Karpas-422 (cell line): Measurements from ENCODE around the gene ANKRD34A. TPM values are rescaled to one million over a fixed set of nuclear protein-coding genes. Genes with fewer than 3 reads are reported as not detected.

Experiments
- DNase-seq: peaks from one replicate; pipeline ENCODE4 v3.0.0-alpha.2; 2015
- H2AFZ ChIP-seq: fragments of 200-600 bp; sonication (generic); 2 replicates; pipeline ENCODE4 v1.6.1; 2014; ENCODE audit warnings: antibody characterized with exemption, low read length, mixed read lengths
- H3K27ac ChIP-seq: fragments of 200-600 bp; sonication (generic); 2 replicates; pipeline ENCODE4 v1.5.1; 2014; ENCODE audit warnings: mild to moderate bottlenecking, low read length, moderate library complexity
- H3K27me3 ChIP-seq: fragments of 200-600 bp; sonication (generic); 2 replicates; pipeline ENCODE4 v1.6.1; 2014; ENCODE audit warnings: low read length, mixed read lengths
- H3K36me3 ChIP-seq: fragments of 200-600 bp; sonication (generic); 2 replicates; pipeline ENCODE4 v1.6.1; 2014; ENCODE audit warnings: low read length, mixed read lengths; ENCODE audit not compliant: insufficient read depth
- H3K4me1 ChIP-seq: fragments of 200-600 bp; sonication (generic); 2 replicates; pipeline ENCODE4 v1.6.1; 2014; ENCODE audit warnings: mild to moderate bottlenecking, low read length, mixed read lengths
- H3K4me2 ChIP-seq: fragments of 200-600 bp; sonication (generic); 2 replicates; pipeline ENCODE4 v1.6.1; 2014; ENCODE audit warnings: low read length, low read depth, mild to moderate bottlenecking; ENCODE audit not compliant: poor library complexity, severe bottlenecking
- H3K4me3 ChIP-seq: fragments of 200-600 bp; sonication (generic); 2 replicates; pipeline ENCODE4 v1.5.1; 2014; ENCODE audit warnings: mild to moderate bottlenecking, antibody characterized with exemption, low read length, mixed read lengths
- H3K79me2 ChIP-seq: fragments of 200-600 bp; sonication (generic); 2 replicates; pipeline ENCODE4 v1.6.1; 2014; ENCODE audit warnings: mild to moderate bottlenecking, low read length, mixed read lengths
- H3K9ac ChIP-seq: fragments of 200-600 bp; sonication (generic); 2 replicates; pipeline ENCODE4 v1.6.0; 2014; ENCODE audit warnings: low read length
- H3K9me2 ChIP-seq: fragments of 200-600 bp; sonication (generic), shearing (Covaris generic); replicated peaks from 2 replicates; pipeline ENCODE4 v1.6.0; 2014; ENCODE audit warnings: mild to moderate bottlenecking, low read length, moderate library complexity; ENCODE audit not compliant: insufficient read depth
- H3K9me3 ChIP-seq: fragments of 300-700, 200-600 bp; sonication (generic); 2 replicates; pipeline ENCODE4 v1.6.1; 2014; ENCODE audit warnings: low read length, mixed read lengths
- H4K20me1 ChIP-seq: fragments of 200-600 bp; sonication (generic); 2 replicates; pipeline ENCODE4 v1.6.1; 2014; ENCODE audit warnings: mild to moderate bottlenecking, antibody characterized with exemption, low read length, low read depth; ENCODE audit not compliant: insufficient read depth
- total RNA-seq: library from RNA; depleted of rRNA; stranded (reverse); fragments of >200 nt; shearing (Covaris generic); gene quantifications from 2 replicates; pipeline ENCODE4 v1.2.3, GENCODE V29; 2014; ENCODE audit warnings: low replicate concordance

The ANKRD34A gene
- total RNA-seq, 1 experiment from 2014 or later, result 9.0 TPM

- H4K20me1 ChIP-seq, result no peaks in the 10 kb centered on the region
- peaks cover 41% of the 10 kb centered on the region for H3K36me3 ChIP-seq
- H3K27me3 ChIP-seq, result no peaks in the 10 kb centered on the region
- no peak for DNase-seq
- H3K4me2 ChIP-seq, result no peak overlapping the region
- H3K9me3 ChIP-seq, result no peaks in the 10 kb centered on the region
- H3K4me3 ChIP-seq, result no peak overlapping the region
- no peak overlapping the region for H3K27ac ChIP-seq
- H2AFZ ChIP-seq, result no peak overlapping the region
- no peak overlapping the region for H3K9ac ChIP-seq
- peaks cover 96% of the 10 kb centered on the region for H3K79me2 ChIP-seq
- H3K4me1 ChIP-seq, result peaks cover 47% of the 10 kb centered on the region
- no peaks in the 10 kb centered on the region for H3K9me2 ChIP-seq
These were observed 11.5 kb downstream of the ANKRD34A start for GRCh38 chr1:145952903-145953302.

GRCh38 chr1:145951526-145951925 is 12.8 kb downstream of the ANKRD34A start:
- Histone ChIP-seq H3K4me2 (no peak overlapping the region), H3K27me3 (no peaks in the 10 kb centered on the region), H3K36me3 (peaks cover 51% of the 10 kb centered on the region), H3K27ac (no peak overlapping the region), H3K9ac (no peak overlapping the region), H3K4me1 (peaks cover 45% of the 10 kb centered on the region), H3K79me2 (peaks cover 100% of the 10 kb centered on the region), H3K9me3 (no peaks in the 10 kb centered on the region), H3K4me3 (no peak overlapping the region), H2AFZ (no peak overlapping the region), H3K9me2 (no peaks in the 10 kb centered on the region), H4K20me1 (no peaks in the 10 kb centered on the region)
- no peak for DNase-seq

GRCh38 chr1:145949219-145949618 is 15.2 kb downstream of the ANKRD34A start:
- Histone ChIP-seq H3K4me1 (peaks cover 22% of the 10 kb centered on the region), H3K4me3 (no peak overlapping the region), H3K4me2 (no peak overlapping the region), H3K27ac (peak overlapping the region; percentile 23; the same call in 1 of the 2 replicates), H4K20me1 (no peaks in the 10 kb centered on the region), H3K9ac (no peak overlapping the region), H2AFZ (no peak overlapping the region), H3K9me2 (no peaks in the 10 kb centered on the region), H3K9me3 (no peaks in the 10 kb centered on the region), H3K27me3 (no peaks in the 10 kb centered on the region), H3K79me2 (peaks cover 93% of the 10 kb centered on the region), H3K36me3 (peaks cover 34% of the 10 kb centered on the region)
- DNase-seq, result no peak

- no peak overlapping the region for H3K4me3 ChIP-seq
- H3K9ac ChIP-seq, result no peak overlapping the region
- H3K4me2 ChIP-seq, result no peak overlapping the region
- H3K9me3 ChIP-seq, result no peaks in the 10 kb centered on the region
- no peak overlapping the region for H3K27ac ChIP-seq
- DNase-seq, result no peak
- no peaks in the 10 kb centered on the region for H3K27me3 ChIP-seq
- H3K79me2 ChIP-seq, result peaks cover 89% of the 10 kb centered on the region
- H3K4me1 ChIP-seq, result peaks cover 18% of the 10 kb centered on the region
- peaks cover 34% of the 10 kb centered on the region for H3K36me3 ChIP-seq
- H4K20me1 ChIP-seq, result no peaks in the 10 kb centered on the region
- H2AFZ ChIP-seq, result no peak overlapping the region
- H3K9me2 ChIP-seq, result no peaks in the 10 kb centered on the region
These were observed 16.8 kb downstream of the ANKRD34A start for GRCh38 chr1:145947551-145947950.

GRCh38 chr1:145946477-145946986 is 17.8 kb downstream of the ANKRD34A start:
- Histone ChIP-seq H3K4me2 (no peak overlapping the region), H2AFZ (no peak overlapping the region), H3K9ac (no peak overlapping the region), H4K20me1 (no peaks in the 10 kb centered on the region), H3K9me2 (no peaks in the 10 kb centered on the region), H3K79me2 (peaks cover 85% of the 10 kb centered on the region), H3K27ac (no peak overlapping the region), H3K9me3 (no peaks in the 10 kb centered on the region), H3K4me3 (no peak overlapping the region), H3K36me3 (peaks cover 32% of the 10 kb centered on the region), H3K27me3 (no peaks in the 10 kb centered on the region), H3K4me1 (peaks cover 16% of the 10 kb centered on the region)
- no peak for DNase-seq

- Histone ChIP-seq H3K36me3 (peaks cover 40% of the 10 kb centered on the region), H3K9ac (no peak overlapping the region), H3K27ac (no peak overlapping the region), H3K9me3 (no peaks in the 10 kb centered on the region), H3K9me2 (no peaks in the 10 kb centered on the region), H3K27me3 (no peaks in the 10 kb centered on the region), H3K4me2 (no peak overlapping the region), H3K4me1 (peaks cover 23% of the 10 kb centered on the region), H3K79me2 (peaks cover 71% of the 10 kb centered on the region), H3K4me3 (no peak overlapping the region), H4K20me1 (no peaks in the 10 kb centered on the region), H2AFZ (no peak overlapping the region)
- DNase-seq, result no peak
These were observed 19.8 kb downstream of the ANKRD34A start for GRCh38 chr1:145944532-145944931.

GRCh38 chr1:145942871-145943270 is 21.5 kb downstream of the ANKRD34A start:
- DNase-seq, result no peak
- Histone ChIP-seq H3K9ac (no peak overlapping the region), H3K36me3 (peaks cover 37% of the 10 kb centered on the region)

GRCh38 chr1:145942405-145942804 is 22.0 kb downstream of the ANKRD34A start:
- Histone ChIP-seq H3K36me3 (peaks cover 38% of the 10 kb centered on the region), H2AFZ (no peak overlapping the region), H3K4me1 (peaks cover 17% of the 10 kb centered on the region), H4K20me1 (no peaks in the 10 kb centered on the region), H3K4me3 (no peak overlapping the region), H3K27me3 (no peaks in the 10 kb centered on the region), H3K9ac (no peak overlapping the region), H3K27ac (no peak overlapping the region), H3K4me2 (no peak overlapping the region), H3K9me2 (no peaks in the 10 kb centered on the region), H3K9me3 (no peaks in the 10 kb centered on the region), H3K79me2 (peaks cover 49% of the 10 kb centered on the region)
- DNase-seq, result no peak

More at GRCh38 chr1:145942871-145943270, 21.5 kb downstream of the ANKRD34A start:
- no peaks in the 10 kb centered on the region for H3K9me2 ChIP-seq
- no peak overlapping the region for H3K4me3 ChIP-seq
- no peaks in the 10 kb centered on the region for H4K20me1 ChIP-seq
- no peak overlapping the region for H3K27ac ChIP-seq
- peaks cover 18% of the 10 kb centered on the region for H3K4me1 ChIP-seq
- H2AFZ ChIP-seq, result no peak overlapping the region
- H3K4me2 ChIP-seq, result no peak overlapping the region
- no peaks in the 10 kb centered on the region for H3K9me3 ChIP-seq
- no peaks in the 10 kb centered on the region for H3K27me3 ChIP-seq
- peaks cover 54% of the 10 kb centered on the region for H3K79me2 ChIP-seq
